VCaP (cell line): Measurements from ENCODE around the gene MTA1.

Experiments
- H3K27ac ChIP-seq: fragments of 450-650 bp; 2 replicates; pipeline ENCODE4 v1.5.1; 2017
- CTCF ChIP-seq: fragments of 450-650 bp; conservative IDR thresholded peaks from 2 replicates; pipeline ENCODE4 v1.5.1; 2017; ENCODE audit warnings: mild to moderate bottlenecking, moderate library complexity

Gene MTA1

GRCh38 chr14:105422695-105423487, 3.3 kb downstream of the MTA1 start:
- no peak for TF ChIP-seq CTCF
- H3K27ac ChIP-seq, result peak overlapping the region; percentile 87

- no peak for TF ChIP-seq CTCF
- no peak overlapping the region for H3K27ac ChIP-seq
These were observed 4.0 kb downstream of the MTA1 start for GRCh38 chr14:105423488-105424195.

- TF ChIP-seq CTCF, result no peak
- H3K27ac ChIP-seq, result no peak overlapping the region
These were observed 5.2 kb downstream of the MTA1 start for GRCh38 chr14:105424861-105425260.

- TF ChIP-seq CTCF, result no peak
- H3K27ac ChIP-seq, result no peak overlapping the region
These were observed 6.2 kb downstream of the MTA1 start for GRCh38 chr14:105425823-105426247.

GRCh38 chr14:105426416-105427130, 6.9 kb downstream of the MTA1 start:
- no peak for TF ChIP-seq CTCF
- no peak overlapping the region for H3K27ac ChIP-seq

GRCh38 chr14:105427412-105427811, 7.8 kb downstream of the MTA1 start:
- no peak for TF ChIP-seq CTCF
- H3K27ac ChIP-seq, result no peak overlapping the region

GRCh38 chr14:105427936-105428485, 8.4 kb downstream of the MTA1 start:
- TF ChIP-seq CTCF, result no peak
- H3K27ac ChIP-seq, result no peak overlapping the region
